GM12878 (cell line): ENCODE measurements around the gene YBX1. TPM values are rescaled to one million over a fixed set of nuclear protein-coding genes. Genes with fewer than 3 reads are reported as not detected.

Source experiments
- ATAC-seq: fragments of 200-7000 bp; cut with Tn5 transposase; 3 replicates; pipeline ENCODE4 v1.9.1; 2020; ENCODE audit warnings: mild to moderate bottlenecking, moderate library complexity
- BruUV-seq: library from RNA; stranded (reverse); fragments of 400-500 nt; replicated peaks from 2 replicates; lab custom pipeline; 2021; lab: Mats Ljungman, UMichigan
- CTCF ChIA-PET: fragments of 300-600 bp; sonication (Branson Sonifier 250); formaldehyde crosslinking; extraction: SDS; loops from one replicate; lab custom pipeline; 2021; ENCODE audit warnings: inconsistent platforms; lab: Yijun Ruan, JAX
- POLR2A ChIA-PET: fragments of 350-600 bp; formaldehyde crosslinking; extraction: SDS; loops from one replicate; lab custom pipeline; 2021; ENCODE audit warnings: inconsistent platforms; lab: Charles Lee
- RAD21 ChIA-PET: fragments of 300-600 bp; sonication (Branson Sonifier 250); formaldehyde crosslinking; loops from one replicate; lab custom pipeline; 2023; ENCODE audit warnings: antibody characterized with exemption; ENCODE audit not compliant: unreplicated experiment; lab: Charles Lee
- SMC1A ChIA-PET: fragments of 300-600 bp; sonication (Branson Sonifier 250); formaldehyde crosslinking; loops from one replicate; lab custom pipeline; 2023; ENCODE audit not compliant: unreplicated experiment, uncharacterized antibody; lab: Charles Lee
- DNase-seq: peaks from one replicate; pipeline ENCODE4 v3.0.0-alpha.2; 2011; ENCODE audit warnings: low read depth, low spot score
- FAIRE-seq: peaks from 3 replicates; lab custom pipeline; 2011; peaks lifted over from hg19 to GRCh38; lab: Jason Lieb, UNC
- H2AFZ ChIP-seq: 2 replicates; pipeline ENCODE4 v1.6.0; 2011; ENCODE audit warnings: low read depth, low read length, control low read depth; ENCODE audit not compliant: control insufficient read depth
- H3K27ac ChIP-seq: 2 replicates; pipeline ENCODE4 v1.5.1; 2011; ENCODE audit warnings: control low read depth; ENCODE audit not compliant: control insufficient read depth, insufficient read depth
- H3K27me3 ChIP-seq, 2 experiments: replicated peaks in 1 of 2; 2 replicates each; pipeline versions ENCODE4 v1.6.0 to v1.6.1; 2011; ENCODE audit warnings: low read length in 1 of 2; ENCODE audit not compliant: control insufficient read depth in 2 of 2, insufficient read depth in 2 of 2
- H3K36me3 ChIP-seq, 2 experiments: 2 replicates each; pipeline ENCODE4 v1.5.1; 2011; ENCODE audit warnings: low read length in 1 of 2; ENCODE audit not compliant: control insufficient read depth in 2 of 2, insufficient read depth in 2 of 2
- H3K4me1 ChIP-seq: 2 replicates; pipeline ENCODE4 v1.6.1; 2011; ENCODE audit warnings: mild to moderate bottlenecking, low read length, moderate library complexity, mixed read lengths; ENCODE audit not compliant: control insufficient read depth, insufficient read depth
- H3K4me2 ChIP-seq: 2 replicates; pipeline ENCODE4 v1.6.0; 2011; ENCODE audit warnings: control low read depth; ENCODE audit not compliant: control insufficient read depth, insufficient read depth
- H3K4me3 ChIP-seq: fragments of 200-600 bp; sonication (generic); 2 replicates; pipeline ENCODE4 v1.5.1; 2016
- H3K79me2 ChIP-seq: 2 replicates; pipeline ENCODE4 v1.6.0; 2011; ENCODE audit warnings: low read length; ENCODE audit not compliant: control insufficient read depth, insufficient read depth
- H3K9ac ChIP-seq: 2 replicates; pipeline ENCODE4 v1.8.0; 2011; ENCODE audit warnings: low read length, control low read depth, mixed read lengths; ENCODE audit not compliant: control insufficient read depth, insufficient read depth
- H3K9me3 ChIP-seq: replicated peaks from 3 replicates; pipeline ENCODE4 v1.5.1; 2011; ENCODE audit warnings: mild to moderate bottlenecking, low read length; ENCODE audit not compliant: control insufficient read depth, insufficient read depth
- H4K20me1 ChIP-seq: 2 replicates; pipeline ENCODE4 v1.6.0; 2011; ENCODE audit not compliant: control insufficient read depth, insufficient read depth
- BRCA1 ChIP-seq: IDR thresholded peaks from 2 replicates; pipeline ENCODE4 v1.6.1; 2011; ENCODE audit warnings: low read depth, low read length, improper control_type of control experiment
- GABPA ChIP-seq: IDR thresholded peaks from 2 replicates; pipeline ENCODE4 v1.6.1; 2014; ENCODE audit warnings: antibody characterized with exemption, low read depth, mild to moderate bottlenecking, inconsistent platforms
- NFYA ChIP-seq: IDR thresholded peaks from 2 replicates; pipeline ENCODE4 v1.6.1; 2011; ENCODE audit warnings: low read depth, mild to moderate bottlenecking, low read length, improper control_type of control experiment, borderline replicate concordance
- PML ChIP-seq: IDR thresholded peaks from 2 replicates; pipeline ENCODE4 v1.6.1; 2012; ENCODE audit warnings: low read length, inconsistent platforms
- POLR2A ChIP-seq: IDR thresholded peaks from 2 replicates; pipeline ENCODE4 v1.6.1; 2011; ENCODE audit warnings: low read depth, mild to moderate bottlenecking, low read length
- POLR2AphosphoS5 ChIP-seq: IDR thresholded peaks from 2 replicates; pipeline ENCODE4 v1.6.1; 2011; ENCODE audit warnings: mild to moderate bottlenecking, low read length, inconsistent platforms
- RCOR1 ChIP-seq: conservative IDR thresholded peaks from 2 replicates; pipeline ENCODE4 v1.6.1; 2012; ENCODE audit warnings: low read depth, low read length, improper control_type of control experiment
- SP1 ChIP-seq: IDR thresholded peaks from one replicate; pipeline ENCODE4 v1.6.1; 2011; ENCODE audit warnings: low read depth, low read length
- SREBF2 ChIP-seq: IDR thresholded peaks from 2 replicates; pipeline ENCODE4 v1.6.1; 2012; ENCODE audit warnings: mild to moderate bottlenecking, low read length
- SUZ12 ChIP-seq: fragments of 200-600 bp; sonication (generic); IDR thresholded peaks from one replicate; pipeline ENCODE4 v1.6.1; 2018; ENCODE audit warnings: antibody characterized with exemption, mild to moderate bottlenecking; ENCODE audit not compliant: unreplicated experiment
- ZNF622 ChIP-seq: fragments of 450-650 bp; IDR thresholded peaks from 2 replicates; pipeline ENCODE4 v1.6.1; 2017; ENCODE audit warnings: mild to moderate bottlenecking, inconsistent platforms
- in situ Hi-C: fragments of 300-500 bp; cut with MboI; formaldehyde crosslinking; loops from 9 replicates; pipeline ENCODE4 v1.14.3; 2018; ENCODE audit warnings: mixed read lengths
- intact Hi-C: fragments of 100-400 bp; cut with micrococcal nuclease; formaldehyde crosslinking; loops from one replicate; pipeline ENCODE4 v1.14.2; 2022; ENCODE audit not compliant: unreplicated experiment
- polyA plus RNA-seq, 11 experiments: library from polyadenylated mRNA; depleted of rRNA in 4 of 11; unstranded in 6 of 11; stranded (reverse) in 5 of 11; fragments of >200 nt; fragmentation: Nextera tagmentation in 4 of 11; fragmentation: Illumina TruSeq in 1 of 11; extraction: Ambion mirVana in 4 of 11; extraction: Trizol in 1 of 11; gene quantifications; 1 replicate in 1 of 11; 2 replicates in 10 of 11; pipeline versions ENCODE4 v1.2.1 to v1.2.3, GENCODE V29; 2011 to 2016; ENCODE audit warnings: inconsistent platforms in 2 of 11, missing spikeins in 2 of 11, low read depth in 1 of 11
- total RNA-seq, 4 experiments: library from RNA; depleted of rRNA in 3 of 4; stranded (reverse); fragments of >200 nt in 3 of 4; fragmentation: Illumina TruSeq in 1 of 4; extraction: Trizol in 1 of 4; gene quantifications; 2 replicates each; pipeline versions ENCODE4 v1.2.1 to v1.2.3, GENCODE V29; 2013 to 2021
- TF ChIP-seq, protein P1 (sequence below): IDR thresholded peaks from 2 replicates; pipeline ENCODE4 v1.6.1; 2011; ENCODE audit warnings: low read depth, low read length, improper control_type of control experiment, borderline replicate concordance
- TF ChIP-seq, protein P2 (sequence below), 3 experiments: IDR thresholded peaks in 2 of 3; conservative IDR thresholded peaks in 1 of 3; 2 replicates each; pipeline ENCODE4 v1.5.1; 2011; ENCODE audit warnings: low read depth in 3 of 3, low read length in 3 of 3, mild to moderate bottlenecking in 3 of 3, control low read depth in 2 of 3, moderate library complexity in 2 of 3, inconsistent platforms in 1 of 3, mixed read lengths in 1 of 3; ENCODE audit not compliant: control insufficient read depth in 2 of 3, insufficient read depth in 1 of 3; ENCODE audit errors: extremely low read depth in 1 of 3
- TF ChIP-seq, protein P3 (sequence below): IDR thresholded peaks from 2 replicates; pipeline ENCODE4 v1.6.1; 2012; ENCODE audit warnings: low read depth, low read length, improper control_type of control experiment

Gene YBX1
- total and polyA plus RNA-seq, 10 of the 15 experiments (the other 5 are each of a cell fraction or from before 2014, with no cell fraction given), result 355 to 1,353 (median 858) TPM

DNA sequence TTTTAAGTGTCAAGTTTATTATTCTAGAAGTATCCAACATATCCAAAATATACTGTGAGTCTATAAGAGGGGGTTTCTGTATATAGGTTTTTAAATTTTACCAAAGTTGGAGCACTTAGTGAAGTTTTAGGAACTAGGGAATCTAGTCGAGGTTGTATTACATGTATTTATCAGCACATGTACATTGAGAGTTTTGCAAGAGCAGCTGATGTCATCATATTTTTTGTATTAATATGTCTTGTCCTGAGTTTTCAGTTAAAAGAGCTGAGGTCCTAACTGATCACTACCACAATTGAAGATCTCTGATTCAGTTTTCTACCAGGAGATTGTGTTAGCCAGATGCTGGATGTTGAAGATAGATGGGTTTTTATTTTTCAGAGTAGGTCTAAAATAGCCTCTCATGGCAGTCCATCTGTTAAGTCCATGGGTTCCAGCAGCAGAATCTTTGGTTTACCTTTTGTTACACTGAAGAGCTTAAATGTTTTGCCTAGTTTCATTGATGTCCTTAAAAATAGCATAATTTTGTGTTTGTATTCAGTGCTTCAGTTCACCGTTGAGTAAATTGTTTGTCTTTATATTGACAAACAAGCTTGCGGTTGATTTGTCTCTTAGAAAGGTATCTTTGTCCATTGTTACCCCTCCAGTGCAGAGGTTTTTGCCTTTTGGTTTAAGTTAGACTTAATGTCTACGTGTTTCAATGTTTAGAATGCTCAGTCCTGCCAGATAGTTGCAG, 16.0 kb downstream of the YBX1 start (continued):
- no peak for TF ChIP-seq SP1
- TF ChIP-seq, protein P1, sequence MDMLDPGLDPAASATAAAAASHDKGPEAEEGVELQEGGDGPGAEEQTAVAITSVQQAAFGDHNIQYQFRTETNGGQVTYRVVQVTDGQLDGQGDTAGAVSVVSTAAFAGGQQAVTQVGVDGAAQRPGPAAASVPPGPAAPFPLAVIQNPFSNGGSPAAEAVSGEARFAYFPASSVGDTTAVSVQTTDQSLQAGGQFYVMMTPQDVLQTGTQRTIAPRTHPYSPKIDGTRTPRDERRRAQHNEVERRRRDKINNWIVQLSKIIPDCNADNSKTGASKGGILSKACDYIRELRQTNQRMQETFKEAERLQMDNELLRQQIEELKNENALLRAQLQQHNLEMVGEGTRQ, result no peak
- TF ChIP-seq, protein P2, sequence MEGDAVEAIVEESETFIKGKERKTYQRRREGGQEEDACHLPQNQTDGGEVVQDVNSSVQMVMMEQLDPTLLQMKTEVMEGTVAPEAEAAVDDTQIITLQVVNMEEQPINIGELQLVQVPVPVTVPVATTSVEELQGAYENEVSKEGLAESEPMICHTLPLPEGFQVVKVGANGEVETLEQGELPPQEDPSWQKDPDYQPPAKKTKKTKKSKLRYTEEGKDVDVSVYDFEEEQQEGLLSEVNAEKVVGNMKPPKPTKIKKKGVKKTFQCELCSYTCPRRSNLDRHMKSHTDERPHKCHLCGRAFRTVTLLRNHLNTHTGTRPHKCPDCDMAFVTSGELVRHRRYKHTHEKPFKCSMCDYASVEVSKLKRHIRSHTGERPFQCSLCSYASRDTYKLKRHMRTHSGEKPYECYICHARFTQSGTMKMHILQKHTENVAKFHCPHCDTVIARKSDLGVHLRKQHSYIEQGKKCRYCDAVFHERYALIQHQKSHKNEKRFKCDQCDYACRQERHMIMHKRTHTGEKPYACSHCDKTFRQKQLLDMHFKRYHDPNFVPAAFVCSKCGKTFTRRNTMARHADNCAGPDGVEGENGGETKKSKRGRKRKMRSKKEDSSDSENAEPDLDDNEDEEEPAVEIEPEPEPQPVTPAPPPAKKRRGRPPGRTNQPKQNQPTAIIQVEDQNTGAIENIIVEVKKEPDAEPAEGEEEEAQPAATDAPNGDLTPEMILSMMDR (IDR thresholded peaks at IDR 0.05 in 2 of 3, conservative IDR thresholded peaks at IDR 0.05 in 1 of 3; ENCODE audit: control insufficient read depth in 2 of 3, extremely low read depth in 1 of 3, insufficient read depth in 1 of 3, low read depth in 3 of 3, low read length in 3 of 3), result no peak
- TF ChIP-seq BRCA1, result no peak
- TF ChIP-seq SREBF2, result no peak
- no peak for TF ChIP-seq GABPA
- TF ChIP-seq RCOR1, result no peak
- no peak for TF ChIP-seq ZNF622
- no peak for TF ChIP-seq NFYA
- no peak for TF ChIP-seq POLR2A
- no peak for TF ChIP-seq SUZ12

DNA sequence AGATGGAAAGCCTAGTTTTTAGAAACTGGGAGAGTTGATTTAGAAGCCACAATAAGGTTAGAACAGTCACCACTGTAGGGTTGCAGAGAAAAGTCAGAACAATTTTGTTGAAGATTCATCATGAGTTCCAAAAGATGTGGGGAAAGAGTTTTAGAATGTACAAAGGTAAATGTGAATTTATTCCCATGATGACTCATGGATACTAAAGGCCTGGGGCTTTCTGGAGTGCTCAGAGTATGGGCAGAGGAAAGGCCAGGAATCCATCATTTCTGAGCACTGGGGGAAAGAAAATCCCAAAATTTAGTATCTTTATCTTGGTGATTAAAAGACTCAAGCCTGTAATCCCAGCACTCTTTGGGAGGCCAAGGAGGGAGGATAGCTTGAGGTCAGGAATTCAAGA, 17.8 kb downstream of the YBX1 start:
- Histone ChIP-seq H3K4me1 (no peaks in the 10 kb centered on the region), H3K4me2 (no peak overlapping the region), H3K27me3 (no peaks in the 10 kb centered on the region), H3K4me3 (no peak overlapping the region)
- in situ Hi-C loops, result no loop called here
- no peak for FAIRE-seq
- ChIA-PET POLR2A (no interaction called here), CTCF (interaction anchor here (1.4 kb wide), 1 partner anchor 9 kb away, joined by 4 read pairs; no protein-coding TSS in a partner anchor)
- DNase-seq, result no peak
- TF ChIP-seq POLR2AphosphoS5 (peak; percentile 25; the same call in 1 of the 2 replicates), PML (no peak)
- TF ChIP-seq, protein P3, sequence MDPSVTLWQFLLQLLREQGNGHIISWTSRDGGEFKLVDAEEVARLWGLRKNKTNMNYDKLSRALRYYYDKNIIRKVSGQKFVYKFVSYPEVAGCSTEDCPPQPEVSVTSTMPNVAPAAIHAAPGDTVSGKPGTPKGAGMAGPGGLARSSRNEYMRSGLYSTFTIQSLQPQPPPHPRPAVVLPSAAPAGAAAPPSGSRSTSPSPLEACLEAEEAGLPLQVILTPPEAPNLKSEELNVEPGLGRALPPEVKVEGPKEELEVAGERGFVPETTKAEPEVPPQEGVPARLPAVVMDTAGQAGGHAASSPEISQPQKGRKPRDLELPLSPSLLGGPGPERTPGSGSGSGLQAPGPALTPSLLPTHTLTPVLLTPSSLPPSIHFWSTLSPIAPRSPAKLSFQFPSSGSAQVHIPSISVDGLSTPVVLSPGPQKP, result no peak
- TF ChIP-seq, all 136 proteins: peak for 1
- BruUV-seq, result no TSS peak
- Histone ChIP-seq H3K79me2 (peaks cover 10% of the 10 kb centered on the region), H3K27ac (no peak overlapping the region), H3K9ac (no peak overlapping the region), H4K20me1 (no peaks in the 10 kb centered on the region; the same call in 1 of the 2 replicates), H3K36me3 (peaks cover 19 to 50% of the 10 kb centered on the region in 2 experiments), H2AFZ (no peak overlapping the region), H3K9me3 (no peaks in the 10 kb centered on the region)
- ChIA-PET RAD21 (no interaction called here), SMC1A (interaction anchor here (1.8 kb wide), 1 partner anchor 10 kb away, joined by 4 read pairs; no protein-coding TSS in a partner anchor)
- no peak for ATAC-seq
- intact Hi-C loops, result no loop called here
